GM19240 (cell line): ENCODE results near the gene PSMA6.
"Not testable (repeated sequence)": the region's sequence is repeated elsewhere in the genome, so short reads cannot be mapped to it uniquely, and the experiment has no call there.

Experiments
- DNase-seq: peaks from one replicate; pipeline ENCODE4 v3.0.0; 2011; ENCODE audit warnings: low spot score; ENCODE audit not compliant: insufficient read length

PSMA6 gene

GRCh38 chr14:35342489-35343010 is 50.4 kb downstream of the PSMA6 start:
- DNase-seq: no peak

- DNase-seq: no peak
These were observed 51.5 kb downstream of the PSMA6 start for GRCh38 chr14:35343702-35344101.

DNA sequence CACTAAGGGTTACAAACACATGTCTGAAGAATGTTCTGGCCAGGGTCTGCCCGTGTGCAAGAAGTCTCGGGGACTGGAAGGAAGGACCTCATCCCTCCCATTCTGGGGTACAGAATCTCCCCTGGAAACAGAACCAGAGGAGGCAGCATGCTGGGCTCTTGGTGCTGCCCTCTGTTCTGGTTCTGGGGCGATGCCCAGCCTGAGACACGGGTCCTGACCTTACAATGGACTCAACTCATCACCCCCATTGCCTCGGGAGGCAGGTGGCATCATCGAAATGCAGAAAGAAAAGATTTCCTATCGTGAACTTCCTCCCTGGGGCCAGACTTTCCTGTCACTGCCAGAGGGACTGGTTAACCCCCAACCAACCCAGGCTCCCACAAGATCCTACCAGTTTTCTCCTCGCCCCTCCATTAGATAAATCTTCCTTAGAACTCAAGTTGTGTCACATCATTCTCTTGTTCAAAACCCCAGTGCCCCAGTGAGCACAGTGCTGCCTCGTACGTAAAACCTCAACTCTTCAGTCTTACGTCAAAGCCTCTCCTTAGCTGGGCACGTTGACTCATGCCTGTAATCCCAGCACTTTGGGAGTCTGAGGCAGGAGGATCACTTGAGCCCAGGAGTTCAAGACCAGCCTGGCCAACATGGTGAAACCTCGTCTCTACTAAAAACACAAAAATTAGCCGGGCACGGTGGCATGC is 52.1 kb downstream of the PSMA6 start:
- no peak for DNase-seq

DNA sequence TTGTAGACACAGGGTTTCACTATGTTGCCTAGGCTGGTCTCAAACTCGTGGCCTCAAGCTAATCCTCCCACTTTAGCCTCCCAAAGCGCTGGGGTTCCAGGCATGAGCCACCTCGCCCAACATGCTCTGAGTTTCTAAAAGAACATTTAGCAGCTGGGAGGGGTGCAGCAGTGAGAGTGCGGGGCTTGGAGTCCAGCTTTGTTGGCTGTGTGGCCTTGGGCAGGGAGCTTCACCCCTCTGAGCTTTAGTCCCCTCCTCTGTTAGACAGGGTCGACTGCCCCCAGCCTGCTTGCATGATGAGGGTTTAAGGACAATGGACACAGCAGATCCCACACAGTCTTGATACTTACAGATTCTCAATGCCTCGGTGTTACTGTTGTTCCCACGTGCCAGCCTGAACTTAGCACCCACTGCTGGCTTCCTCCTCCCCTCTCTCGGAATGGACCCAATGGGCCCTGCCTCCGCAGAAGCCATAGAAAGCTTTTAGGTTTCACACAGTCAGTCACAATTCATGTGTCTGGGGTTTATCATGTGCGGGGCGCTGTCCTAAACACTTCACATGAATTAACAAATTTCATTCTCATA is 54.6 kb downstream of the PSMA6 start:
- no peak for DNase-seq

- no peak for DNase-seq
These were observed 55.3 kb downstream of the PSMA6 start for GRCh38 chr14:35347323-35348043.

- not testable (repeated sequence) for DNase-seq
These were observed 55.8 kb downstream of the PSMA6 start for GRCh38 chr14:35348044-35348380.

GRCh38 chr14:35349496-35350365 is 57.5 kb downstream of the PSMA6 start:
- DNase-seq: no peak

- no peak for DNase-seq
These were observed 59.3 kb downstream of the PSMA6 start for GRCh38 chr14:35351497-35351896.

- DNase-seq: no peak
These were observed 59.7 kb downstream of the PSMA6 start for GRCh38 chr14:35351897-35352273.

GRCh38 chr14:35352274-35353233 is 60.4 kb downstream of the PSMA6 start:
- no peak for DNase-seq

- DNase-seq: no peak
These were observed 61.4 kb downstream of the PSMA6 start for GRCh38 chr14:35353409-35354172.

DNA sequence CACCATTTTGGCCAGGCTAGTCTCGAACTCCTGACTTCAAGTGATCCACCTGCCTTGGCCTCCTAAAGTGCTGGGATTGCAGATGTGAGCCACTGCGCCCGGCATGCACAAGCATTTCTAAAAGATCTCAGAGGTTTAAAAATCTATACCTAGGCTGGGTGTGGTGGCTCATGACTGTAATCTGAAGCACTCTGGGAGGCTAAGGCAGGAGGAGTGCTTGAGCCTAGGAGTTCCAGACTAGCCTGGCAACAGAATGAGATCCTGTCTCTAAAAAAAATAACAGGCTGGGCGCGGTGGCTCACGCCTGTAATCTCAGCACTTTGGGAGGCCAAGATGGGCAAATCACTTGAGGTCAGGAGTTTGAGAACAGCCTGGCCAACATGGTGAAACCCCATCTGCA is 63.1 kb downstream of the PSMA6 start:
- DNase-seq: not testable (repeated sequence)

GRCh38 chr14:35355981-35356841 is 64.0 kb downstream of the PSMA6 start:
- no peak for DNase-seq

DNA sequence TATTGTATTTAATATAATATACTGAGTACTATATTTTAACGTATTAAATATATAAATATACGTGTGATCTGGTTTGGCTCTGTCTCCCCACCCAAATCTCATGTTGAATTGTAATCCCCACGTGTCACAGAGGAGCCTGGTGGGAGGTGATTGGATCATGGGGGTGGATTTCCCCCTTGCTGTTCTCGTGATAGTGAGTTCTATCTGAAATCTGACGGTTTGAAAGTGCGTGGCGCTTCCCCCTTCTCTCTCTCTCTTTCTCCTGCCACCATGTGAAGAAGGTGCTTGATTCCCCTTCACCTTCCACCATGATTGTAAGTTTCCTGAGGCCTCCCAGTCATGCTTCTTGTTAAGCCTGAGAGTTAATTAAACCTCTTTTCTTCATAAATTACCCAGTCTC is 67.5 kb downstream of the PSMA6 start:
- DNase-seq: not testable (repeated sequence)

DNA sequence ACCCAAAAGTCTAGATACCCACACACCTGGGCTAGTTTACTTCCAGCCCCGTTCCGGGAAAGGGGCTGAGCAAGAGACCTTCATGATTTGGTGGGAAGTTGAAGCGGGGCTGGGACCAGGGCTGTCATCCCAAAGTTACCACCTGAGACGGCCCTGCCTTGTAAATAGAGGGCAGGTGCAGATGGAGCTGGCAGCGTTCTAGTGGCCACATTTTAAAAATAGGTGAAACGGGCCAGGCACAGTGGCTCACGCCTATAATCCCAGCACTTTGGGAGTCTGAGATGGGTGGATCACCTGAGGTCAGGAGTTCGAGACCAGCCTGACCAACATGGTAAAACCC is 68.9 kb downstream of the PSMA6 start:
- DNase-seq: no peak

GRCh38 chr14:35362450-35362849 is 70.3 kb downstream of the PSMA6 start:
- DNase-seq: no peak

DNA sequence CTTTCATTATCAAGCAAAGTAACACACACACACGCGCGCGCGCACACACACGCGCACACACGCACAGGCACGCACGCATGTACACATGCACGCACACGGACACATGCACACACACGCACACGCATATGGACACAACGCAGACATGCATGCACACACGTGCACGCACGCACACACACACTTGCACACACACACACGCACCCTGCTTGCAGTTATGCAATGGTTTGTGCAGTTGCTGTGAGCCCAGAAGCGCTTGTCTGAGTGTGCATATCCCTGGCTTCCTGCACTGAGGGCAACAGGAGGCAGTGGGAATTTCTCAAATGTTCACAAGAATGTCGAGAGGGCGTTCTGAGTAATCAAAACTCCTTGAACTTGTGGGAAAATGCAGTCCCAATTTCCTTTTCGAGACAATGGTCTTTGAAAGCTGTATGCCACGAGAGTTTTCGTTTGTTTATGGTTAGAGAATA is 70.8 kb downstream of the PSMA6 start:
- DNase-seq: no peak

DNA sequence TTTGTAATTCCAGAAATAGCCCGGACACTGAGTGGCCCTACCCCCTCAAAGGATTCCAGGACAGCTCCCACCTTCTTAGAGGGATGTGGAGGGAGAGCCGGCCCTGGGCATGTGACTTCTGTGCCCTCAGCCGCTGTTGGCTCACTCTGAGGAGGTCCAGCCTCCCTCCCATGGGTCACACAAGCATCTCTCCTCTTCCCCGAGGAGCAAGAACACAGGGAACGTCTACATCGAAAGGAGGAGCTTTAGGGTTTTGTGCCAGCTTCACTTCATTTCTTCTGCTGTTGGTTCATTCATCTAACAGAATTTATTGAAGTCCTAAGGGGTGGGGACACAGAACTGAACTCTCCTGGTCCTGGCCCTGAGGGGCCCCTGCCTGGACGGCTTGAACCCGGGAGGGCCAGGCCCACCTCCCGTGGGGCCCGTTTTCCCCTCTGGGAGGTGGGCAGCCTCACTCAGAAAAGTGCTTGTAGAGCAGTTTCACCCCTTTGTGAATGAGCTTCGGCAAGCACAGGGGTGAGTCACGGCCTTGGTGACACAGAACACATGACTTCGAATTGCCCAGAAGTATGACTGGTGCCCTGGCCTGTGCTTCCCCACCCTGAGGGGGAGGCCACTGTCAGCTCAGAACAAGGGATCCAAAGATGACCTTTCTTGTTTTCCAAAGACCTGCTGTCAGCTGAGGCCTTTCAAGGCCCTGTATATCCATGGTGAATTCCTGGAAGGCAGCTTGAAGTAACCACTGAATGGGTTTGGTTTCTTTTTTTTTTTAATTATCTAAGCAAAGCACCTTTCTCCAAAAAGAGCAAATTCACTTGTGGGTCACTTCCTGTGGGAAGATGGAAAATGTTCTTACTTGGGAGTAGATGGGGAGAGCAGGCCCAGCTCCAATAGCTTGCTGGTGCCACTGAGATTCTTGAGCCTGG is 73.2 kb downstream of the PSMA6 start:
- no peak for DNase-seq
